ENCODE data around the gene ZSCAN9.

The ZSCAN9 gene

GRCh38 chr6:28269492-28269891 is 44.4 kb downstream of the ZSCAN9 start:
- peak; percentile 23 for DNase-seq

- DNase-seq, result no peak
Observed at GRCh38 chr6:28274888-28275287, 49.8 kb downstream of the ZSCAN9 start.

GRCh38 chr6:28277746-28278145 is 52.7 kb downstream of the ZSCAN9 start:
- DNase-seq, result no peak

DNA sequence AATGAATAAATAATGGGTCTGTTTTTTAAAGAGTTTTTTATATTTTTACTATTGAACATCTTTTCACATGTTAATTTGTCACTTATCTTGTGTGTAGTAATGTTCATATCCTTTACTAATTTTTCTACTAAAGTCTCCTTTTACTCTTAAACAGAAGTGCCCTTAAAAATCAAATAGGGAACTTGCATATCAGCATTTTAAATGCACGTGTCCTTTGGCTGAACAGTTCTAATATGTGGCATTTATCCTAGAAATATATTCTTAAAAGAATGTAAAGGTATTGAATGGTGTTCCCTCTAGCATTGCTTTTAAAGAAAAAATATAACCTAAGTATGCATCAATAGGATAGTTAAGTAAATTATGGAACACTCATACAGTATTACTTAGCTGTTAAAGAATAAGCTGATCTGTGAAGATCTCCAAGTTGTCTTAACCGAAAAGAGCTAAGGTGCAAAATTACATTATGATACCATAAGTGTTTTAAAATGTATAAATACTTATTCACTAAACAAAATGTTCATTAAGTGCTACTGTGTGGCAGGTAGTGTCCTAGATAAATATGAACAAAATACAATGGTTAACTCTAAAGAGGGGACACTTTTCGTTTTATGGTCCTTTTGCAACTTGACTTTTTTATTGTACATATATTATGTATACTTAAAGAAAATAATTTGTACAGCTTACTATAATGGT is 55.7 kb downstream of the ZSCAN9 start:
- DNase-seq, result no peak

DNA sequence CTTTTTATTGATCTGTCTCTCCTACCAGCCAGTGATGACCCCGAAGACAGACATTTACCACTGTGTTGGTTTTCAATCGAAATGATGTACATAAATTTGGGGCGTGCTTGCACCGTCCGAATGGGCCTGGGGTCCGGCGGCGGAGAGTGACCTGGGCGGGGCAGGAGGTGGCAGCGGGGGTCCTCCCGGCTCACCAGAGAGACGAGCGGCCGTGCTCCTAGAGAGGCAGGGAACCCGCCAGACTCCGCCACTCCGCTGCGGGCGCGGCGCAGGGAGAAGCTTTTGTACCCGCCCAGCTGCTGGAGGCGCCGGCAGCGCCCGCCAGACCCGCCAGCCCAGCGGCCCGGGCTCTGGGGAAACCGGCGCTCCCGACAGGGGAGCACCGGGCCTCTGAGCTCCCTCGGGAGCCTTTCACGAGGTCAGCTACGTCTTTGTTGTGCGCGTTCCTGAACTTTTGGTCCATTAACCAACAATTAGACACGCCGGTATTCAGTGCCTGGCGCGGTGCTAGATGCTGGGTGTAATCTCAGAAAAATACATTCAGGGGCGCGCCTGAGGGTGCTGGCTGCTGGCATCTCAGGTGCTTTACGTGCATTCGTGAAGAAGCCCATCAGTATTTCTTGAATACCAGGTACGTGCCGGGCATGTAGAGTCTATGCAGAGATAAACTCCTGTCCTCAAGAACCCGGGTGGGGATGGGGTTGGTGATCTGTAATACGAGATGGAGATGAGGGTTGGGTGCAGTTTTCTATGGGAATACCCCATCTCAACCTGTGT is 56.4 kb downstream of the ZSCAN9 start, which contains the start of gene PGBD1:
PGBD1 (plus strand) TSS at position 285 of the 777 bp plus-strand sequence. CDS start 2,242 bp downstream, outside the sequence.
- DNase-seq, result peak; percentile 34

DNA sequence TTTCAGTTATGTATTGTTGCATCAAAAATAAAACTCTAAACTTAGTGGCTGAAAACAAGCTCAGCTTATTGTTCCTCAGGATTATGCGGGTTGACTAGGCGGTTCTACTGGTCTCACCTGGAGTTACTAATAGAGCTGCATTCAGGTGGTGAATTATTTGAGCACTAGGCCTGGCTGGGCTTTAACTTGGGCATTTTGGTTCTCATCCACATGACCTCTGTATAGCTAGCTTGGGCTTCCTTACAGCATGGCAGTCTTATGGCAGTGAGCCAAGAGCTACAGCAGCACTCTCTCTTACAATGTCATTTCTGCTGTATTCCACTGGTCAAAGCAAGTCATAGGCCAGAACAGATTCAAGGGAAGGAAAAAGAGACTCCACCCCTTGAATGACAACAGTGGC is 57.9 kb downstream of the ZSCAN9 start:
- no peak for DNase-seq

All from CD4-positive, alpha-beta T cell treated with Interleukin-4 for 4 hours (primary cell).